H1 (cell line): Measurements from ENCODE around the gene ZBTB37. TPM values are rescaled to one million over a fixed set of nuclear protein-coding genes. Genes with fewer than 3 reads are reported as not detected.

Source experiments
- E2F6 ChIP-seq: IDR thresholded peaks from 2 replicates; pipeline ENCODE4 v1.6.1; 2012; ENCODE audit warnings: inconsistent platforms
- TEAD4 ChIP-seq: IDR thresholded peaks from 2 replicates; pipeline ENCODE4 v1.6.1; 2012; ENCODE audit warnings: low read depth, low read length, inconsistent platforms, mixed read lengths
- polyA plus RNA-seq, 7 experiments: library from polyadenylated mRNA; depleted of rRNA in 3 of 7; stranded (reverse) in 5 of 7; unstranded in 2 of 7; fragments of >200 nt in 5 of 7; fragments of 200-250 nt in 2 of 7; gene quantifications; 1 replicate in 5 of 7; 2 replicates in 1 of 7; 4 replicates in 1 of 7; pipeline versions ENCODE4 v1.2.1 to v1.2.3, GENCODE V29; 2011 to 2013; ENCODE audit warnings: missing spikeins in 2 of 7, mixed read lengths in 2 of 7
- total RNA-seq: library from RNA; stranded (reverse); fragmentation: NEBNext Ultra II Directional; extraction: Animal tissue kit (Norgen Biotek cat#: 25700); gene quantifications from 2 replicates; pipeline ENCODE4 v1.2.1, GENCODE V29; 2021
- TF ChIP-seq, protein P1 (sequence below): fragments of 300-600 bp; sonication (generic); IDR thresholded peaks from 2 replicates; pipeline ENCODE4 v1.7.1; 2012; ENCODE audit warnings: low read length, moderate library complexity, mild to moderate bottlenecking, inconsistent platforms; ENCODE audit not compliant: insufficient replicate concordance

ZBTB37 gene
- total and polyA plus RNA-seq, 2 of the 8 experiments (the other 6 are each of a cell fraction or from before 2014, with no cell fraction given): 1.7 to 12.5 TPM

GRCh38 chr1:173917149-173917548 lies 49.0 kb downstream of the ZBTB37 start, which contains the start of gene SERPINC1 (continued):
- TF ChIP-seq, protein P1, sequence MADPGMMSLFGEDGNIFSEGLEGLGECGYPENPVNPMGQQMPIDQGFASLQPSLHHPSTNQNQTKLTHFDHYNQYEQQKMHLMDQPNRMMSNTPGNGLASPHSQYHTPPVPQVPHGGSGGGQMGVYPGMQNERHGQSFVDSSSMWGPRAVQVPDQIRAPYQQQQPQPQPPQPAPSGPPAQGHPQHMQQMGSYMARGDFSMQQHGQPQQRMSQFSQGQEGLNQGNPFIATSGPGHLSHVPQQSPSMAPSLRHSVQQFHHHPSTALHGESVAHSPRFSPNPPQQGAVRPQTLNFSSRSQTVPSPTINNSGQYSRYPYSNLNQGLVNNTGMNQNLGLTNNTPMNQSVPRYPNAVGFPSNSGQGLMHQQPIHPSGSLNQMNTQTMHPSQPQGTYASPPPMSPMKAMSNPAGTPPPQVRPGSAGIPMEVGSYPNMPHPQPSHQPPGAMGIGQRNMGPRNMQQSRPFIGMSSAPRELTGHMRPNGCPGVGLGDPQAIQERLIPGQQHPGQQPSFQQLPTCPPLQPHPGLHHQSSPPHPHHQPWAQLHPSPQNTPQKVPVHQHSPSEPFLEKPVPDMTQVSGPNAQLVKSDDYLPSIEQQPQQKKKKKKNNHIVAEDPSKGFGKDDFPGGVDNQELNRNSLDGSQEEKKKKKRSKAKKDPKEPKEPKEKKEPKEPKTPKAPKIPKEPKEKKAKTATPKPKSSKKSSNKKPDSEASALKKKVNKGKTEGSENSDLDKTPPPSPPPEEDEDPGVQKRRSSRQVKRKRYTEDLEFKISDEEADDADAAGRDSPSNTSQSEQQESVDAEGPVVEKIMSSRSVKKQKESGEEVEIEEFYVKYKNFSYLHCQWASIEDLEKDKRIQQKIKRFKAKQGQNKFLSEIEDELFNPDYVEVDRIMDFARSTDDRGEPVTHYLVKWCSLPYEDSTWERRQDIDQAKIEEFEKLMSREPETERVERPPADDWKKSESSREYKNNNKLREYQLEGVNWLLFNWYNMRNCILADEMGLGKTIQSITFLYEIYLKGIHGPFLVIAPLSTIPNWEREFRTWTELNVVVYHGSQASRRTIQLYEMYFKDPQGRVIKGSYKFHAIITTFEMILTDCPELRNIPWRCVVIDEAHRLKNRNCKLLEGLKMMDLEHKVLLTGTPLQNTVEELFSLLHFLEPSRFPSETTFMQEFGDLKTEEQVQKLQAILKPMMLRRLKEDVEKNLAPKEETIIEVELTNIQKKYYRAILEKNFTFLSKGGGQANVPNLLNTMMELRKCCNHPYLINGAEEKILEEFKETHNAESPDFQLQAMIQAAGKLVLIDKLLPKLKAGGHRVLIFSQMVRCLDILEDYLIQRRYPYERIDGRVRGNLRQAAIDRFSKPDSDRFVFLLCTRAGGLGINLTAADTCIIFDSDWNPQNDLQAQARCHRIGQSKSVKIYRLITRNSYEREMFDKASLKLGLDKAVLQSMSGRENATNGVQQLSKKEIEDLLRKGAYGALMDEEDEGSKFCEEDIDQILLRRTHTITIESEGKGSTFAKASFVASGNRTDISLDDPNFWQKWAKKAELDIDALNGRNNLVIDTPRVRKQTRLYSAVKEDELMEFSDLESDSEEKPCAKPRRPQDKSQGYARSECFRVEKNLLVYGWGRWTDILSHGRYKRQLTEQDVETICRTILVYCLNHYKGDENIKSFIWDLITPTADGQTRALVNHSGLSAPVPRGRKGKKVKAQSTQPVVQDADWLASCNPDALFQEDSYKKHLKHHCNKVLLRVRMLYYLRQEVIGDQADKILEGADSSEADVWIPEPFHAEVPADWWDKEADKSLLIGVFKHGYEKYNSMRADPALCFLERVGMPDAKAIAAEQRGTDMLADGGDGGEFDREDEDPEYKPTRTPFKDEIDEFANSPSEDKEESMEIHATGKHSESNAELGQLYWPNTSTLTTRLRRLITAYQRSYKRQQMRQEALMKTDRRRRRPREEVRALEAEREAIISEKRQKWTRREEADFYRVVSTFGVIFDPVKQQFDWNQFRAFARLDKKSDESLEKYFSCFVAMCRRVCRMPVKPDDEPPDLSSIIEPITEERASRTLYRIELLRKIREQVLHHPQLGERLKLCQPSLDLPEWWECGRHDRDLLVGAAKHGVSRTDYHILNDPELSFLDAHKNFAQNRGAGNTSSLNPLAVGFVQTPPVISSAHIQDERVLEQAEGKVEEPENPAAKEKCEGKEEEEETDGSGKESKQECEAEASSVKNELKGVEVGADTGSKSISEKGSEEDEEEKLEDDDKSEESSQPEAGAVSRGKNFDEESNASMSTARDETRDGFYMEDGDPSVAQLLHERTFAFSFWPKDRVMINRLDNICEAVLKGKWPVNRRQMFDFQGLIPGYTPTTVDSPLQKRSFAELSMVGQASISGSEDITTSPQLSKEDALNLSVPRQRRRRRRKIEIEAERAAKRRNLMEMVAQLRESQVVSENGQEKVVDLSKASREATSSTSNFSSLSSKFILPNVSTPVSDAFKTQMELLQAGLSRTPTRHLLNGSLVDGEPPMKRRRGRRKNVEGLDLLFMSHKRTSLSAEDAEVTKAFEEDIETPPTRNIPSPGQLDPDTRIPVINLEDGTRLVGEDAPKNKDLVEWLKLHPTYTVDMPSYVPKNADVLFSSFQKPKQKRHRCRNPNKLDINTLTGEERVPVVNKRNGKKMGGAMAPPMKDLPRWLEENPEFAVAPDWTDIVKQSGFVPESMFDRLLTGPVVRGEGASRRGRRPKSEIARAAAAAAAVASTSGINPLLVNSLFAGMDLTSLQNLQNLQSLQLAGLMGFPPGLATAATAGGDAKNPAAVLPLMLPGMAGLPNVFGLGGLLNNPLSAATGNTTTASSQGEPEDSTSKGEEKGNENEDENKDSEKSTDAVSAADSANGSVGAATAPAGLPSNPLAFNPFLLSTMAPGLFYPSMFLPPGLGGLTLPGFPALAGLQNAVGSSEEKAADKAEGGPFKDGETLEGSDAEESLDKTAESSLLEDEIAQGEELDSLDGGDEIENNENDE: no peak
- TF ChIP-seq TEAD4 (no peak), E2F6 (no peak)
